GM18870 (cell line): ENCODE measurements around the gene SMARCE1.
"Not testable (repeated sequence)": the region's sequence is repeated elsewhere in the genome, so short reads cannot be mapped to it uniquely, and the experiment has no call there.

ENCODE experiments used
- ATAC-seq: cut with Tn5 transposase; IDR thresholded peaks from one replicate; pipeline ENCODE4 v1.9.1; 2021; ENCODE audit warnings: moderate library complexity; ENCODE audit not compliant: unreplicated experiment

The SMARCE1 gene

DNA sequence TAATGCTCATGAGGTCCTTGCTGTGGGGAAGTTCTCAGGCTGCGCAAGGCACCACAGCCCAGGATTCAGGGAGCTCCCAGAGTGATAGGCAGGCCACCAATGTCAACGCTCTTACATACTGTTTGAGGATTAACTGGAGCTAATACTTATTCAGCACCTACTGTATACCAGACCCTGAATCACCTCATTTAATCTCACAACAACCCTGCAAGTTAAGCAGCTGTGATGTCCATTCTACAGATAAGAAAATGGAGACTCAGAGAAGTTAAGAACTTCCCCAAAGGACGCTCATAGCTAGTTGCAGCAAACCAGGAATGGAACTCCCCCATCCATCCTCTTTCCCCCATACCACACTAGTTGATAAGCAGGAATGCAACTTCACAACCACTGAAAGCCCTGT lies 56.9 kb downstream of the SMARCE1 start:
- no peak for ATAC-seq

- ATAC-seq, result no peak
Observed at GRCh38 chr17:40588552-40588951, 59.1 kb downstream of the SMARCE1 start.

DNA sequence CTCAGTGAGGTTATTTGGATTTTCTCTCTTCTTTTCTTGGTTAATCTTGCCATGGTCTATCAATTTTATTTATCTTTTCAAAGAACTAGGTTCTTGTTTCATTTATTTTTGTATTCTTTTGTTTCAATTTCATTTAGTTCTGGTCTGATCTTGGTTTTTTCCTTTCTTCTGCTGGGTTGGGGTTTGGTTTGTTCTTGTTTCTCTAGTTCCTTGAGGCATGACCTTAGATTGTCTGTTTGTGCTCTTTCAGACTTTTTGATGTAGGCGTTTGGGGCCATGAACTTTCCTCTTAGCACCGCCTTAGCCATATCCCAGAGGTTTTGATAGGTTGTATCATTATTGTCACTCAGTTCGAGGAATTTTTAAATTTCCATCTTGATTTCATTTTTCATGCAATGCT lies 61.4 kb downstream of the SMARCE1 start:
- ATAC-seq, result not testable (repeated sequence)

DNA sequence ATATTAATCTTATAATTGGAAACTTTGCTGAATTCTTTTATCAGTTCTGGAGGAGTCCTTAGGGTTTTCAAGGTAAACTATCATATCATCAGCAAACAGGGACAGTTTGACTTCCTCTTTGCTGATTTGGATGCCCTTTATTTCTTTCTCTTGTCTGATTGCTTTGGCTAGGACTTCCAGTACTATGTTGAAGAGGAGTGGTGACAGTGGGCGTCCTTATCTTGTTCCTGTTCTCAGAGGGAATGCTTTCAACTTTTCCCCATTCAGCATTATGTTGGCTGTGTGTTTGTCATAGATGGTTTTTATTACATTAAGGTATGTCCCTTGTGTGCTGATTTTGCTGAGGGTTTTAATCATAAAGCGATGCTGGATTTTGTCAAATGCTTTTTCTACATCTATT lies 62.7 kb downstream of the SMARCE1 start:
- not testable (repeated sequence) for ATAC-seq

GRCh38 chr17:40582328-40582901 lies 65.2 kb downstream of the SMARCE1 start:
- peak; percentile 76 for ATAC-seq

DNA sequence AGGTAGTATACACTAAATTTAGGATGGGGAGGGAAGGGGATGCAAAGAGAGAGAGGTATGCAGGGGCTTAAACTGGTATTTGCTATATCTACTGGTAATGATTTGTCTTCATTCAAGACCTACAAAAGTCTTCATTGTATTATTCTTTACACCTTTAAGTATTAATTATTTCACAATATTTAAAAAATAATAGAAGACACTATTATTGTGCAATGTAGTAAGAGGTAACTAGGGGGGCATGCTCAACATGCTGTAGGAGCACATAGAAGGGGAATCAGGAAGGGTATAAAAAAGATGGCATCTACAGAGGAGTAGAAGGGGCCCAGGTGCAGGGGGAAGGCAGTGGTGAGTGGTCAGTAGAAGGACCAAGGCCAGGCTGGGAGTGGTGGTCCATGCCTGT lies 67.5 kb downstream of the SMARCE1 start:
- no peak for ATAC-seq

DNA sequence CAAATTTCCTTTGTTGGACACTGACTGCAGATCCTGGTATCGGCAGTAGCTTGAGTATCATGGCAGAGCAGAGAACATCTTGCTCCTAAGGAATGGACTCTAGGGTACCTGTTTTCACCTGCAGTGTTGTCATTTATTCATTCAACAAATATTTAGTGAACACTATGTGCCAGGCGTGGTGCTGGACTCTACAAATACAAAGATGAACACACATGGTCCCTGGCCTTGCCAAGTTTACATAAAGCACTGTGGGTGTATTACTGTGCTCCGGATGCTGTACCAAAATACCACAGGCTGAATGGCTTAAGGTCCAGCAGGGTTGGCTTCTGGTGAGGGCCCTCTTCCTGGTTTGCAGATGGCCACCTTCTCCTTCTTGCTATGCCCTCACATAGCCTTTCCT lies 68.1 kb downstream of the SMARCE1 start:
- ATAC-seq, result no peak

DNA sequence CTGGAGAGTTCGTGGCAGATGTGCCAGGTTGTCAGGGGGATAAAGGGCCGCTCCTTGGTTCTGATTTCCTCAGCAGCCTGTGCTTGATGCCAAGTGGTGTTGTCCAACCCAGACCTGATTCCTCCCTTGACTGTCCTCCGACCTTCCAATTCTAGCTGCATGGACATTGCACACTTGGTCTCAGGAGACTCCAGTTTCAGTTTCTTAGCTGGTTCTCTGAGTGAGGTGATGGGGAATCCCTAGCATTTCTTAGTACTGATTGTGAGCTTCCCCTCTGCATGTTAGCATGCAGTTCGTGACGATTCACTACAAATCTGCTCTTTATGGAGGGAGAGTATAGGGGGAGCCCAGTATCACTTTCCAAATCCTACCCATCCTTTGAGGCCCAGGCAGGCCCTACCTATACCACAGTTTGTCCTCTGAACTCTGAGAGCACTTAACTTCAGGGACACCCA lies 70.0 kb downstream of the SMARCE1 start:
- peak; percentile 49 for ATAC-seq

GRCh38 chr17:40576113-40576740 lies 71.4 kb downstream of the SMARCE1 start:
- no peak for ATAC-seq
